MM.1S (cell line): Measurements from ENCODE around the gene CASP2.

ENCODE experiments used
- DNase-seq: peaks from one replicate; pipeline ENCODE4 v3.0.0-alpha.2; 2015
- H2AFZ ChIP-seq: fragments of 300-600 bp; sonication (generic); 2 replicates; pipeline ENCODE4 v1.6.0; 2016; ENCODE audit warnings: antibody characterized with exemption, low read length
- H3F3A ChIP-seq: fragments of 300-600 bp; sonication (generic); 2 replicates; pipeline ENCODE4 v1.6.1; 2016; ENCODE audit warnings: mild to moderate bottlenecking, antibody characterized with exemption, low read length, moderate library complexity, mixed read lengths; ENCODE audit not compliant: insufficient read depth
- H3K27ac ChIP-seq: fragments of 300-600 bp; sonication (generic); 2 replicates; pipeline ENCODE4 v1.5.1; 2016; ENCODE audit warnings: mild to moderate bottlenecking, low read length
- H3K27me3 ChIP-seq: fragments of 300-600 bp; sonication (generic); replicated peaks from 2 replicates; pipeline ENCODE4 v1.6.0; 2016; ENCODE audit warnings: low read length; ENCODE audit not compliant: insufficient read depth
- H3K36me3 ChIP-seq: fragments of 300-600 bp; sonication (generic); replicated peaks from 2 replicates; pipeline ENCODE4 v1.6.1; 2016; ENCODE audit warnings: mild to moderate bottlenecking, low read length, mixed read lengths; ENCODE audit not compliant: insufficient read depth
- H3K4me1 ChIP-seq: fragments of 300-600 bp; sonication (generic); 2 replicates; pipeline ENCODE4 v1.6.1; 2016; ENCODE audit warnings: low read length, mixed read lengths
- H3K4me2 ChIP-seq: fragments of 300-600 bp; sonication (generic); 2 replicates; pipeline ENCODE4 v1.6.0; 2016; ENCODE audit warnings: low read depth, low read length
- H3K4me3 ChIP-seq: fragments of 300-600 bp; sonication (generic); 2 replicates; pipeline ENCODE4 v1.5.1; 2016; ENCODE audit warnings: low read length, mixed read lengths
- H3K79me2 ChIP-seq: fragments of 300-600 bp; sonication (generic); 2 replicates; pipeline ENCODE4 v1.6.1; 2016; ENCODE audit warnings: mixed run types, low read length, mixed read lengths
- H3K9ac ChIP-seq: fragments of 300-600 bp; sonication (generic); 2 replicates; pipeline ENCODE4 v1.6.1; 2016; ENCODE audit warnings: low read length, mixed read lengths
- H3K9me2 ChIP-seq: fragments of 300-600 bp; sonication (generic); replicated peaks from 2 replicates; pipeline ENCODE4 v1.6.1; 2016; ENCODE audit warnings: mild to moderate bottlenecking, low read length, mixed read lengths; ENCODE audit not compliant: insufficient read depth
- H3K9me3 ChIP-seq: fragments of 300-600 bp; sonication (generic); replicated peaks from 2 replicates; pipeline ENCODE4 v1.6.1; 2016; ENCODE audit warnings: mild to moderate bottlenecking, low read length, mixed read lengths; ENCODE audit not compliant: insufficient read depth
- H4K20me1 ChIP-seq: fragments of 300-600 bp; sonication (generic); 2 replicates; pipeline ENCODE4 v1.6.1; 2016; ENCODE audit warnings: mild to moderate bottlenecking, low read length, moderate library complexity, mixed read lengths; ENCODE audit not compliant: insufficient read depth
- CTCF ChIP-seq: fragments of 300-600 bp; sonication (generic); IDR thresholded peaks from 2 replicates; pipeline ENCODE4 v1.5.1; 2016; ENCODE audit warnings: antibody characterized with exemption, low read length, mixed read lengths
- EZH2 ChIP-seq: fragments of 300-600 bp; sonication (generic); optimal IDR thresholded peaks from 2 replicates; pipeline ENCODE3; 2017; ENCODE audit warnings: low read depth, mild to moderate bottlenecking, antibody characterized with exemption, low read length, mixed read lengths
- EZH2phosphoT487 ChIP-seq: fragments of 300-600 bp; sonication (generic); IDR thresholded peaks from 2 replicates; pipeline ENCODE4 v1.6.1; 2018; ENCODE audit warnings: antibody characterized with exemption, low read length

CASP2 gene

GRCh38 chr7:143314127-143314526, 26.0 kb downstream of the CASP2 start:
- H3F3A ChIP-seq, result no peaks in the 10 kb centered on the region
- H3K36me3 ChIP-seq, result no peaks in the 10 kb centered on the region
- no peak for DNase-seq
- H3K4me2 ChIP-seq, result no peak overlapping the region
- no peak overlapping the region for H3K27ac ChIP-seq
- H4K20me1 ChIP-seq, result no peaks in the 10 kb centered on the region
- H3K9ac ChIP-seq, result no peak overlapping the region
- no peak overlapping the region for H2AFZ ChIP-seq
- TF ChIP-seq CTCF (no peak), EZH2 (no peak), EZH2phosphoT487 (no peak)
- H3K4me1 ChIP-seq, result no peaks in the 10 kb centered on the region
- no peak overlapping the region for H3K4me3 ChIP-seq
- no peaks in the 10 kb centered on the region for H3K27me3 ChIP-seq
- H3K9me3 ChIP-seq, result no peaks in the 10 kb centered on the region
- H3K9me2 ChIP-seq, result no peaks in the 10 kb centered on the region
- H3K79me2 ChIP-seq, result no peaks in the 10 kb centered on the region

GRCh38 chr7:143315776-143316175, 27.6 kb downstream of the CASP2 start, which contains the start of gene CLCN1:
CLCN1 (plus strand) TSS chr7:143316111; CDS start chr7:143316213, 102 bp downstream.
- no peak for DNase-seq
- no peaks in the 10 kb centered on the region for H3K79me2 ChIP-seq
- H3K27ac ChIP-seq, result no peak within 1 kb of the TSS
- no peak for TF ChIP-seq EZH2phosphoT487
- no peak for TF ChIP-seq EZH2
- TF ChIP-seq CTCF, result no peak
- H3K36me3 ChIP-seq, result no peaks in the 10 kb centered on the region
- H3F3A ChIP-seq, result no peaks in the 10 kb centered on the region
- H3K27me3 ChIP-seq, result no peaks in the 10 kb centered on the region
- no peak within 1 kb of the TSS for H2AFZ ChIP-seq
- H3K4me3 ChIP-seq, result no peak within 1 kb of the TSS
- no peaks in the 10 kb centered on the region for H3K9me2 ChIP-seq
- no peak within 1 kb of the TSS for H3K4me2 ChIP-seq
- H4K20me1 ChIP-seq, result no peaks in the 10 kb centered on the region
- no peaks in the 10 kb centered on the region for H3K4me1 ChIP-seq
- H3K9me3 ChIP-seq, result no peaks in the 10 kb centered on the region
- no peak within 1 kb of the TSS for H3K9ac ChIP-seq

- TF ChIP-seq EZH2phosphoT487, result no peak
- TF ChIP-seq EZH2, result no peak
- TF ChIP-seq CTCF, result no peak
- DNase-seq, result no peak
- no peaks in the 10 kb centered on the region for H3K4me1 ChIP-seq
- no peak overlapping the region for H3K27ac ChIP-seq
- H3K4me3 ChIP-seq, result no peak overlapping the region
- H3K36me3 ChIP-seq, result no peaks in the 10 kb centered on the region
- H3K9ac ChIP-seq, result no peak overlapping the region
- H3K27me3 ChIP-seq, result no peaks in the 10 kb centered on the region
- H4K20me1 ChIP-seq, result no peaks in the 10 kb centered on the region
- no peak overlapping the region for H2AFZ ChIP-seq
- H3K9me3 ChIP-seq, result no peaks in the 10 kb centered on the region
- no peaks in the 10 kb centered on the region for H3K79me2 ChIP-seq
- no peaks in the 10 kb centered on the region for H3K9me2 ChIP-seq
- no peak overlapping the region for H3K4me2 ChIP-seq
- H3F3A ChIP-seq, result no peaks in the 10 kb centered on the region
These were observed 28.3 kb downstream of the CASP2 start for GRCh38 chr7:143316492-143316891.
